ENCODE results near the gene CDH22. TPM values are rescaled to one million over a fixed set of nuclear protein-coding genes. Genes with fewer than 3 reads are reported as not detected.

The CDH22 gene
- total and polyA plus RNA-seq, 11 donors: 0.03 to 0.90 (median 0.48) TPM

GRCh38 chr20:46299078-46299477, 9.2 kb downstream of the CDH22 start:
- H3K9me3 ChIP-seq: no peaks in the 10 kb centered on the region
- intact Hi-C loops (cut with DNase I): no loop called here
- TF ChIP-seq POLR2A (IDR thresholded peaks at IDR 0.05) (no peak), CTCF (IDR thresholded peaks at IDR 0.05) (no peak)
- H3K27me3 ChIP-seq: peaks cover 0 to 95% (median 52%) of the 10 kb centered on the region in 9 donors
- ATAC-seq: no peak
- 54 to 62% (median 57%) methylated on average over 7 of the region's 7 CpGs for WGBS, 4 donors
- no peaks in the 10 kb centered on the region for H3K4me1 ChIP-seq
- no peaks in the 10 kb centered on the region for H3K36me3 ChIP-seq
- H3K27ac ChIP-seq: no peak overlapping the region
- H3K4me3 ChIP-seq: no peak overlapping the region
- DNase-seq: no peak

- DNase-seq (no peak), ATAC-seq (no peak)
- intact Hi-C loops (cut with DNase I): no loop called here
- Histone ChIP-seq H3K36me3 (no peaks in the 10 kb centered on the region), H3K4me3 (no peak overlapping the region), H3K9me3 (no peaks in the 10 kb centered on the region), H3K27me3 (peaks cover 0 to 95% (median 54%) of the 10 kb centered on the region in 9 donors), H3K4me1 (no peaks in the 10 kb centered on the region), H3K27ac (no peak overlapping the region)
- WGBS, 4 donors: 79 to 89% (median 80%) methylated on average over 3 of the region's 3 CpGs
- TF ChIP-seq POLR2A (IDR thresholded peaks at IDR 0.05): no peak
- no peak for TF ChIP-seq CTCF (IDR thresholded peaks at IDR 0.05)
These were observed 9.9 kb downstream of the CDH22 start for GRCh38 chr20:46298374-46298773.

- no peak overlapping the region for H3K27ac ChIP-seq
- H3K4me3 ChIP-seq: no peak overlapping the region
- intact Hi-C loops (cut with DNase I): no loop called here
- no peaks in the 10 kb centered on the region for H3K9me3 ChIP-seq
- H3K4me1 ChIP-seq: no peaks in the 10 kb centered on the region
- H3K36me3 ChIP-seq: no peaks in the 10 kb centered on the region
- WGBS, 4 donors: 53 to 60% (median 55%) methylated on average over 12 of the region's 12 CpGs
- ATAC-seq (no peak), DNase-seq (no peak)
- peaks cover 5 to 91% (median 53%) of the 10 kb centered on the region in 9 donors for H3K27me3 ChIP-seq
- TF ChIP-seq CTCF (IDR thresholded peaks at IDR 0.05): no peak
- no peak for TF ChIP-seq POLR2A (IDR thresholded peaks at IDR 0.05)
These were observed 11.6 kb downstream of the CDH22 start for GRCh38 chr20:46296526-46297250.

GRCh38 chr20:46293084-46293483, 15.2 kb downstream of the CDH22 start:
- 20 to 26% (median 23%) methylated on average over 3 of the region's 3 CpGs for WGBS, 4 donors
- H3K9me3 ChIP-seq: no peaks in the 10 kb centered on the region
- no peaks in the 10 kb centered on the region for H3K36me3 ChIP-seq
- peak in 3 of 4 donors; percentile 48 to 55 (median 52) for ATAC-seq
- DNase-seq: no peak
- TF ChIP-seq CTCF (IDR thresholded peaks at IDR 0.05) (no peak), POLR2A (IDR thresholded peaks at IDR 0.05) (no peak)
- H3K4me1 ChIP-seq: no peaks in the 10 kb centered on the region
- no peak overlapping the region for H3K4me3 ChIP-seq
- intact Hi-C loops (cut with DNase I): no loop called here
- H3K27me3 ChIP-seq: peaks cover 5 to 83% (median 36%) of the 10 kb centered on the region in 9 donors
- no peak overlapping the region for H3K27ac ChIP-seq
